Duodenal mucosa (tissue), 2 donors: ENCODE results near the gene MDN1.
"Not testable (repeated sequence)": the region's sequence is repeated elsewhere in the genome, so short reads cannot be mapped to it uniquely, and the experiment has no call there.

Experiments
- H3K27ac ChIP-seq: one replicate; pipeline ENCODE4 v1.7.0; 2013; ENCODE audit warnings: low read depth, low read length
- H3K27me3 ChIP-seq, 2 donors: one replicate each; pipeline ENCODE4 v1.7.0; 2013; ENCODE audit warnings: low read length in 2 of 2, control low read depth in 1 of 2; ENCODE audit not compliant: insufficient read depth in 2 of 2, control insufficient read depth in 1 of 2
- H3K36me3 ChIP-seq, 2 donors: one replicate each; pipeline ENCODE4 v1.7.0; 2013; ENCODE audit warnings: low read length in 2 of 2, control low read depth in 1 of 2; ENCODE audit not compliant: insufficient read depth in 2 of 2, control insufficient read depth in 1 of 2
- H3K4me1 ChIP-seq, 2 donors: one replicate each; pipeline ENCODE4 v1.7.0; 2013; ENCODE audit warnings: low read length in 2 of 2, control low read depth in 1 of 2; ENCODE audit not compliant: insufficient read depth in 2 of 2, control insufficient read depth in 1 of 2
- H3K4me3 ChIP-seq, 2 donors: one replicate each; pipeline ENCODE4 v1.7.0; 2013; ENCODE audit warnings: low read length in 2 of 2, low read depth in 1 of 2
- H3K9ac ChIP-seq, 2 donors: one replicate each; pipeline ENCODE4 v1.7.0; 2013; ENCODE audit warnings: low read length in 2 of 2, low read depth in 1 of 2
- H3K9me3 ChIP-seq, 2 donors: one replicate each; pipeline ENCODE4 v1.7.0; 2013; ENCODE audit warnings: low read length in 2 of 2, control low read depth in 1 of 2; ENCODE audit not compliant: control insufficient read depth in 1 of 2

Gene MDN1

GRCh38 chr6:89736893-89737292 is 82.7 kb downstream of the MDN1 start:
- H3K27ac ChIP-seq, result no peak overlapping the region
- H3K27me3 ChIP-seq, result no peaks in the 10 kb centered on the region
- H3K4me3 ChIP-seq, result no peak overlapping the region
- H3K4me1 ChIP-seq, result no peaks in the 10 kb centered on the region
- peaks cover 24 to 52% of the 10 kb centered on the region in 2 donors for H3K36me3 ChIP-seq
- H3K9me3 ChIP-seq, result no peaks in the 10 kb centered on the region
- no peak overlapping the region for H3K9ac ChIP-seq

GRCh38 chr6:89734526-89734925 is 85.1 kb downstream of the MDN1 start:
- Histone ChIP-seq H3K27ac (no peak overlapping the region), H3K4me1 (no peaks in the 10 kb centered on the region), H3K9me3 (no peaks in the 10 kb centered on the region), H3K9ac (no peak overlapping the region), H3K27me3 (no peaks in the 10 kb centered on the region), H3K36me3 (peaks cover 22 to 52% of the 10 kb centered on the region in 2 donors), H3K4me3 (no peak overlapping the region)

GRCh38 chr6:89731924-89732567 is 87.5 kb downstream of the MDN1 start:
- H3K4me3 ChIP-seq, result no peak overlapping the region
- H3K9ac ChIP-seq, result no peak overlapping the region
- no peaks in the 10 kb centered on the region for H3K9me3 ChIP-seq
- H3K27ac ChIP-seq, result no peak overlapping the region
- no peaks in the 10 kb centered on the region for H3K27me3 ChIP-seq
- H3K36me3 ChIP-seq, result peaks cover 19 to 56% of the 10 kb centered on the region in 2 donors
- no peaks in the 10 kb centered on the region for H3K4me1 ChIP-seq

GRCh38 chr6:89731262-89731661 is 88.3 kb downstream of the MDN1 start:
- H3K4me1 ChIP-seq, H3K9ac ChIP-seq, H3K27ac ChIP-seq, H3K4me3 ChIP-seq, H3K27me3 ChIP-seq, H3K9me3 ChIP-seq: not testable (repeated sequence)
- H3K36me3 ChIP-seq, result peaks cover 17 to 55% of the 10 kb centered on the region in 2 donors

GRCh38 chr6:89729818-89730217 is 89.8 kb downstream of the MDN1 start:
- H3K9me3 ChIP-seq, result no peaks in the 10 kb centered on the region
- H3K27ac ChIP-seq, result no peak overlapping the region

GRCh38 chr6:89727501-89727900 is 92.1 kb downstream of the MDN1 start:
- no peak overlapping the region for H3K27ac ChIP-seq
- no peak overlapping the region for H3K9ac ChIP-seq
- H3K4me3 ChIP-seq, result no peak overlapping the region
- no peaks in the 10 kb centered on the region for H3K4me1 ChIP-seq
- H3K36me3 ChIP-seq, result peaks cover 15 to 67% of the 10 kb centered on the region in 2 donors
- H3K27me3 ChIP-seq, result no peaks in the 10 kb centered on the region
- no peaks in the 10 kb centered on the region for H3K9me3 ChIP-seq

More at GRCh38 chr6:89729818-89730217, 89.8 kb downstream of the MDN1 start:
- H3K27me3 ChIP-seq, result no peaks in the 10 kb centered on the region
- no peak overlapping the region for H3K9ac ChIP-seq
- no peaks in the 10 kb centered on the region for H3K4me1 ChIP-seq
- peaks cover 15 to 60% of the 10 kb centered on the region in 2 donors for H3K36me3 ChIP-seq
- no peak overlapping the region for H3K4me3 ChIP-seq

GRCh38 chr6:89724981-89725380 is 94.6 kb downstream of the MDN1 start:
- Histone ChIP-seq H3K36me3 (peaks cover 30 to 67% of the 10 kb centered on the region in 2 donors), H3K27me3 (no peaks in the 10 kb centered on the region), H3K4me3 (no peak overlapping the region), H3K9me3 (no peaks in the 10 kb centered on the region), H3K4me1 (no peaks in the 10 kb centered on the region), H3K9ac (no peak overlapping the region), H3K27ac (no peak overlapping the region)

- H3K9ac ChIP-seq, result no peak overlapping the region
- H3K4me1 ChIP-seq, result no peaks in the 10 kb centered on the region
- H3K27ac ChIP-seq, result no peak overlapping the region
- peaks cover 41 to 66% of the 10 kb centered on the region in 2 donors for H3K36me3 ChIP-seq
- H3K27me3 ChIP-seq, result no peaks in the 10 kb centered on the region
- H3K4me3 ChIP-seq, result no peak overlapping the region
- H3K9me3 ChIP-seq, result no peaks in the 10 kb centered on the region
Measured at GRCh38 chr6:89723046-89723445, 96.5 kb downstream of the MDN1 start.

- H3K4me3 ChIP-seq, result no peak overlapping the region
- H3K36me3 ChIP-seq, result peaks cover 53 to 77% of the 10 kb centered on the region in 2 donors
- no peak overlapping the region for H3K27ac ChIP-seq
Measured at GRCh38 chr6:89716532-89716931, 103.1 kb downstream of the MDN1 start.

GRCh38 chr6:89711801-89712200 is 107.8 kb downstream of the MDN1 start:
- Histone ChIP-seq H3K36me3 (peaks cover 41 to 86% of the 10 kb centered on the region in 2 donors), H3K4me1 (no peaks in the 10 kb centered on the region), H3K9me3 (no peaks in the 10 kb centered on the region), H3K4me3 (no peak overlapping the region), H3K9ac (no peak overlapping the region), H3K27me3 (no peaks in the 10 kb centered on the region), H3K27ac (no peak overlapping the region)

More at GRCh38 chr6:89716532-89716931, 103.1 kb downstream of the MDN1 start:
- H3K9me3 ChIP-seq, result no peaks in the 10 kb centered on the region
- H3K9ac ChIP-seq, result no peak overlapping the region
- no peaks in the 10 kb centered on the region for H3K27me3 ChIP-seq
- H3K4me1 ChIP-seq, result no peaks in the 10 kb centered on the region
